ENCODE measurements around the gene UBTF. TPM values are rescaled to one million over a fixed set of nuclear protein-coding genes. Genes with fewer than 3 reads are reported as not detected.

The UBTF gene
- total and polyA plus RNA-seq, 2 of the 8 experiments (the other 6 are each of a cell fraction or from before 2014, with no cell fraction given): 14.7 to 106 TPM

- no peaks in the 10 kb centered on the region for H3K9me3 ChIP-seq (ENCODE audit: insufficient read depth in 2 of 2, low read depth in 1 of 2, low read length in 1 of 2)
- H3K79me1 ChIP-seq (ENCODE audit: low read depth, low read length): no peaks in the 10 kb centered on the region; the same call in 1 of the 2 replicates
- no peak overlapping the region for H3K4ac ChIP-seq (replicated peaks; ENCODE audit: insufficient read length, low read depth, low read length)
- 3% methylated on average over 20 of the region's 68 CpGs; no CpG with 5 or more reads in 1 of the 2 experiments for WGBS, 2 experiments (ENCODE audit: extremely low coverage in 1 of 2, insufficient coverage in 1 of 2, insufficient read length in 1 of 2, insufficient replicate concordance in 2 of 2, low coverage in 1 of 2, low lambda C conversion rate in 2 of 2, missing lambda C conversion rate in 1 of 2)
- peaks cover 0 to 24% of the 10 kb centered on the region in 2 experiments; a peak in 3 of 4 replicates for H3K79me2 ChIP-seq (ENCODE audit: control insufficient read depth in 1 of 2, insufficient read depth in 2 of 2, low read length in 2 of 2)
- peak overlapping the region; percentile 74 to 80 (median 77) for H3K9ac ChIP-seq (replicated peaks in 1 of 4; ENCODE audit: extremely low read depth in 1 of 4, low read depth in 3 of 4, low read length in 3 of 4)
- H4K8ac ChIP-seq (ENCODE audit: extremely low read depth, insufficient read depth, low read length): no peak overlapping the region; the same call in 1 of the 2 replicates
- H2BK15ac ChIP-seq (ENCODE audit: low read length): no peak overlapping the region
- POLR2A ChIA-PET (ENCODE audit: partially characterized antibody): interaction anchor here (0.6 to 8.5 kb wide), 18 partner anchors 9 to 1201 kb away, joined by 3 to 78 read pairs (median 4); partner anchors contain the start of genes GRN, RPL27, TMUB2 and UBTF
- H2BK120ac ChIP-seq (replicated peaks; ENCODE audit: low read depth, low read length): no peak overlapping the region
- peaks cover 2 to 21% (median 6%) of the 10 kb centered on the region in 4 experiments for H3K4me1 ChIP-seq (replicated peaks in 1 of 4; ENCODE audit: control insufficient read depth in 3 of 4, insufficient read depth in 4 of 4, low read length in 3 of 4)
- FAIRE-seq (no peak), DNase-seq (ENCODE audit: low read depth in 1 of 2, low spot score in 2 of 2) (peak in 1 of 2 experiments; percentile 74)
- H4K5ac ChIP-seq (ENCODE audit: insufficient read length, low read depth, low read length): no peak overlapping the region
- H3K56ac ChIP-seq (replicated peaks; ENCODE audit: insufficient read length, low read depth, low read length): peak overlapping the region; percentile 56
- peaks cover 0 to 8% of the 10 kb centered on the region in 2 experiments for H4K20me1 ChIP-seq (replicated peaks in 1 of 2; ENCODE audit: control insufficient read depth in 1 of 2, insufficient read depth in 2 of 2, low read length in 2 of 2)
- no peak overlapping the region for H2BK20ac ChIP-seq (ENCODE audit: low read length)
- H2AK5ac ChIP-seq (ENCODE audit: low read depth, low read length): no peak overlapping the region
- H3K23ac ChIP-seq (ENCODE audit: insufficient read length): no peak overlapping the region
- peak overlapping the region; percentile 60; the same call in 1 of the 2 replicates for H2BK5ac ChIP-seq (ENCODE audit: low read depth, low read length)
- no peak overlapping the region for H2BK12ac ChIP-seq (ENCODE audit: low read depth, low read length)
- peak overlapping the region; percentile 86 to 97 for H3K4me2 ChIP-seq (ENCODE audit: insufficient read depth in 1 of 2, low read depth in 2 of 2, low read length in 2 of 2)
- CTCF ChIA-PET (ENCODE audit: partially characterized antibody): interaction anchor here (1.1 to 2.7 kb wide), 9 partner anchors 11 to 156 kb away, joined by 3 to 15 read pairs (median 6); partner anchors contain the start of genes GRN, HDAC5 and TMUB2
- peaks cover 10% of the 10 kb centered on the region for H3K23me2 ChIP-seq (ENCODE audit: low read depth, low read length)
- H3K27me3 ChIP-seq (replicated peaks in 1 of 4; ENCODE audit: control insufficient read depth in 3 of 4, extremely low read depth in 1 of 4, insufficient read depth in 3 of 4, low read length in 3 of 4): no peaks in the 10 kb centered on the region
- H3K14ac ChIP-seq (ENCODE audit: insufficient read length): no peak overlapping the region
- H3K36me3 ChIP-seq (ENCODE audit: control insufficient read depth in 2 of 4, insufficient read depth in 4 of 4, low read length in 3 of 4): peaks cover 18 to 29% (median 23%) of the 10 kb centered on the region in 4 experiments
- TF ChIP-seq PHF8 (conservative IDR thresholded peaks at IDR 0.05; ENCODE audit: low read depth, low read length) (0 out of 2 replicates have a peak, but pooled peaks have one; percentile 20), TAF1 (IDR thresholded peaks at IDR 0.05; ENCODE audit: low read depth, low read length) (0 out of 2 replicates have a peak, but pooled peaks have one; percentile 16), SIX5 (IDR thresholded peaks at IDR 0.05; ENCODE audit: low read depth, low read length) (no peak), NANOG (IDR thresholded peaks at IDR 0.05; ENCODE audit: insufficient read depth, low read depth, low read length, poor library complexity, severe bottlenecking) (peak; percentile 3)
- H3K4me3 ChIP-seq (ENCODE audit: extremely low read depth in 1 of 4, insufficient read depth in 2 of 4, low read depth in 3 of 4, low read length in 4 of 4): peak overlapping the region; percentile 77 to 98 (median 82)
- no peak overlapping the region for H2AFZ ChIP-seq (ENCODE audit: low read length)
- peak overlapping the region; percentile 78 for H3K18ac ChIP-seq (ENCODE audit: extremely low read depth, low read length)
- H4K91ac ChIP-seq (replicated peaks; ENCODE audit: insufficient read length, low read length): peak overlapping the region; percentile 37
- H3K27ac ChIP-seq (ENCODE audit: low read depth, low read length): peak overlapping the region; percentile 64
Measured at GRCh38 chr17:44198721-44199552, 20.5 kb downstream of the UBTF start.
